HepG2 (cell line): ENCODE measurements around the gene USP30. TPM values are rescaled to one million over a fixed set of nuclear protein-coding genes. Genes with fewer than 3 reads are reported as not detected.

Experiments used
- DMAP1 ChIP-seq: IDR thresholded peaks from 2 replicates; pipeline ENCODE4 v1.6.1; 2016
- KAT2B ChIP-seq: fragments of 150-350 bp; IDR thresholded peaks from 2 replicates; pipeline ENCODE4 v1.6.1; 2014; ENCODE audit warnings: low read depth, low read length, borderline replicate concordance
- MEIS2 ChIP-seq: sonication (generic); formaldehyde crosslinking; IDR thresholded peaks from 2 replicates; pipeline ENCODE4 v1.9.0; 2021; ENCODE audit warnings: mild to moderate bottlenecking, missing genetic modification reagents
- TEAD2 ChIP-seq: sonication (generic); formaldehyde crosslinking; IDR thresholded peaks from 2 replicates; pipeline ENCODE4 v1.9.0; 2021; ENCODE audit warnings: missing genetic modification reagents
- ZNF256 ChIP-seq: sonication (generic); formaldehyde crosslinking; conservative IDR thresholded peaks from 2 replicates; pipeline ENCODE4 v1.4.0; 2020; ENCODE audit warnings: missing genetic modification reagents
- ZNF367 ChIP-seq: sonication (generic); formaldehyde crosslinking; IDR thresholded peaks from 2 replicates; pipeline ENCODE4 v1.4.0; 2020; ENCODE audit warnings: missing genetic modification reagents, borderline replicate concordance
- ZNF557 ChIP-seq: sonication (generic); formaldehyde crosslinking; IDR thresholded peaks from 2 replicates; pipeline ENCODE4 v1.4.0; 2020; ENCODE audit warnings: missing genetic modification reagents
- ZNF614 ChIP-seq: IDR thresholded peaks from 2 replicates; pipeline ENCODE4 v1.6.1; 2018; ENCODE audit warnings: missing biosample characterization, missing genetic modification reagents, inconsistent platforms, borderline replicate concordance
- ZNF619 ChIP-seq: sonication (generic); formaldehyde crosslinking; IDR thresholded peaks from 2 replicates; pipeline ENCODE4 v1.4.0; 2020; ENCODE audit warnings: mild to moderate bottlenecking, missing genetic modification reagents
- ZNF747 ChIP-seq: sonication (generic); formaldehyde crosslinking; IDR thresholded peaks from 2 replicates; pipeline ENCODE4 v1.8.1; 2023; ENCODE audit warnings: missing genetic modification reagents, mild to moderate bottlenecking, borderline replicate concordance
- ZSCAN31 ChIP-seq: sonication (generic); formaldehyde crosslinking; IDR thresholded peaks from 2 replicates; pipeline ENCODE4 v1.5.0; 2020; ENCODE audit warnings: low read depth, mild to moderate bottlenecking, missing genetic modification reagents
- polyA plus RNA-seq, 8 experiments: library from polyadenylated mRNA; depleted of rRNA in 3 of 8; stranded (reverse) in 7 of 8; unstranded in 1 of 8; fragments of >200 nt; fragmentation: Illumina TruSeq in 4 of 8; extraction: Trizol in 4 of 8; gene quantifications; 2 replicates each; pipeline versions ENCODE4 v1.2.1 to v1.2.3, GENCODE V29; 2011 to 2016; ENCODE audit warnings: low read depth in 4 of 8, missing spikeins in 1 of 8, mixed read lengths in 1 of 8; ENCODE audit not compliant: insufficient read depth in 1 of 8
- total RNA-seq, 5 experiments: library from RNA; depleted of rRNA; stranded (reverse); fragments of >200 nt; fragmentation: Illumina TruSeq; extraction: Trizol; gene quantifications; 2 replicates each; pipeline ENCODE4 v1.2.3, GENCODE V29; 2016; ENCODE audit warnings: low read depth in 1 of 5
- TF ChIP-seq, protein P1 (sequence below): sonication (generic); formaldehyde crosslinking; IDR thresholded peaks from 2 replicates; pipeline ENCODE4 v1.4.0; 2020; ENCODE audit warnings: mild to moderate bottlenecking, missing genetic modification reagents
- TF ChIP-seq, protein P2 (sequence below): sonication (generic); formaldehyde crosslinking; IDR thresholded peaks from 2 replicates; pipeline ENCODE4 v1.8.0; 2022; ENCODE audit warnings: missing genetic modification reagents, mild to moderate bottlenecking, moderate library complexity, borderline replicate concordance
- TF ChIP-seq, protein P3 (sequence below), 2 experiments: sonication (generic) in 1 of 2; formaldehyde crosslinking in 1 of 2; IDR thresholded peaks; 2 replicates each; pipeline versions ENCODE4 v1.6.1 to v1.9.0; 2014 to 2022; ENCODE audit warnings: antibody characterized with exemption in 1 of 2, borderline replicate concordance in 1 of 2, inconsistent platforms in 1 of 2, low read depth in 1 of 2, missing genetic modification reagents in 1 of 2
- TF ChIP-seq, protein P4 (sequence below): sonication (generic); formaldehyde crosslinking; IDR thresholded peaks from 2 replicates; pipeline ENCODE4 v1.4.0; 2020; ENCODE audit warnings: missing genetic modification reagents

USP30 gene
- total and polyA plus RNA-seq, 2 of the 13 experiments (the other 11 are each of a cell fraction or from before 2014, with no cell fraction given): 11.2 to 20.8 TPM

DNA sequence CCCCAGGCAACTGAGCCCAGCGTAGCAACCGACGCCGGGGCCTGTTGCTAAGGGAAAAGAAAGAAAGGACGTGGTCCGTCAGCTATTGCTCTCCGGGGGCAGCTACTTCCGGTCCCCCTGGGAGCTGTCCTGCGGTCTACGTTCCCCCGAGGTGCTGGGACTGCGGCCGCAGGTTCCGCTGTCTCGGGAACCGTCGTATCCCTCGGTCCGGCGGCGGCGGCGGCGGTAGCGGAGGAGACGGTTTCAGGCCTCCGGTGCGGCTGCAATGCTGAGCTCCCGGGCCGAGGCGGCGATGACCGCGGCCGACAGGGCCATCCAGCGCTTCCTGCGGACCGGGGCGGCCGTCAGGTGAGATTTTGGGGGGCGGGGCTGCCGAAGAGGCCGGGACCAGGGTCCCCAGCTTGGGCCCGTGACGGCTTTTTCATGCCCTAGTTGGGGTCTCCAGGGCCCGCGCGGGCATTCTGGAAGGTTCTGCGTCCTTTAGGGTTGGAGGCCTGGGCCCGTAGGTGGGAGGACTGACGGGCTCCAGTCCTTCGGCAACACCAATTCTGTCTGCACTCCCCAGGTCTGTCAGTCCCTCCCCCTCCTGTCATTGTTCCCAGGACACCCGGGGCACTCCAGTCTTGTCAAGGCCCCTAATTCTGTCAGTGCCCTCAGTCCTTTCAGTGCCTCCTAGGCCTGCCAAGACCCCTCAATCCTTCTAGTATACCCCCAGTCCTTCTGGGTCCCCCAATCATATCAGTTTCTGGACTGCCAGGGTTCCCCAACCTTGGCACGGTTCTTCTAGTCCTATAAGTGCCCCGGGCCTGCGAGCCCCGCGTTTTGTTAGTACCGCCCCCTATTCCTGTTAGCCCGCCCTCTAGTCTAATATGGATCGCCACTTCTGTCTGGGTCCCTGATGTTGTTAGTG, at the start of gene USP30 (continued):
- TF ChIP-seq, protein P1, sequence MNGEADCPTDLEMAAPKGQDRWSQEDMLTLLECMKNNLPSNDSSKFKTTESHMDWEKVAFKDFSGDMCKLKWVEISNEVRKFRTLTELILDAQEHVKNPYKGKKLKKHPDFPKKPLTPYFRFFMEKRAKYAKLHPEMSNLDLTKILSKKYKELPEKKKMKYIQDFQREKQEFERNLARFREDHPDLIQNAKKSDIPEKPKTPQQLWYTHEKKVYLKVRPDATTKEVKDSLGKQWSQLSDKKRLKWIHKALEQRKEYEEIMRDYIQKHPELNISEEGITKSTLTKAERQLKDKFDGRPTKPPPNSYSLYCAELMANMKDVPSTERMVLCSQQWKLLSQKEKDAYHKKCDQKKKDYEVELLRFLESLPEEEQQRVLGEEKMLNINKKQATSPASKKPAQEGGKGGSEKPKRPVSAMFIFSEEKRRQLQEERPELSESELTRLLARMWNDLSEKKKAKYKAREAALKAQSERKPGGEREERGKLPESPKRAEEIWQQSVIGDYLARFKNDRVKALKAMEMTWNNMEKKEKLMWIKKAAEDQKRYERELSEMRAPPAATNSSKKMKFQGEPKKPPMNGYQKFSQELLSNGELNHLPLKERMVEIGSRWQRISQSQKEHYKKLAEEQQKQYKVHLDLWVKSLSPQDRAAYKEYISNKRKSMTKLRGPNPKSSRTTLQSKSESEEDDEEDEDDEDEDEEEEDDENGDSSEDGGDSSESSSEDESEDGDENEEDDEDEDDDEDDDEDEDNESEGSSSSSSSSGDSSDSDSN: peak; percentile 92
- TF ChIP-seq ZSCAN31 (CRISPR knock-in tag) (peak; percentile 46; the same call in 1 of the 2 replicates), ZNF557 (CRISPR knock-in tag) (no peak), MEIS2 (CRISPR knock-in tag) (peak; percentile 82; the same call in 1 of the 2 replicates), ZNF747 (CRISPR knock-in tag) (no peak; the same call in 1 of the 2 replicates), ZNF619 (CRISPR knock-in tag) (no peak), TEAD2 (CRISPR knock-in tag) (no peak), ZNF256 (CRISPR knock-in tag) (no peak), ZNF367 (CRISPR knock-in tag) (no peak), ZNF614 (CRISPR knock-in tag) (peak; percentile 94; the same call in 1 of the 2 replicates), DMAP1 (CRISPR knock-in tag) (peak; percentile 94), KAT2B (no peak)
- TF ChIP-seq, protein P2, sequence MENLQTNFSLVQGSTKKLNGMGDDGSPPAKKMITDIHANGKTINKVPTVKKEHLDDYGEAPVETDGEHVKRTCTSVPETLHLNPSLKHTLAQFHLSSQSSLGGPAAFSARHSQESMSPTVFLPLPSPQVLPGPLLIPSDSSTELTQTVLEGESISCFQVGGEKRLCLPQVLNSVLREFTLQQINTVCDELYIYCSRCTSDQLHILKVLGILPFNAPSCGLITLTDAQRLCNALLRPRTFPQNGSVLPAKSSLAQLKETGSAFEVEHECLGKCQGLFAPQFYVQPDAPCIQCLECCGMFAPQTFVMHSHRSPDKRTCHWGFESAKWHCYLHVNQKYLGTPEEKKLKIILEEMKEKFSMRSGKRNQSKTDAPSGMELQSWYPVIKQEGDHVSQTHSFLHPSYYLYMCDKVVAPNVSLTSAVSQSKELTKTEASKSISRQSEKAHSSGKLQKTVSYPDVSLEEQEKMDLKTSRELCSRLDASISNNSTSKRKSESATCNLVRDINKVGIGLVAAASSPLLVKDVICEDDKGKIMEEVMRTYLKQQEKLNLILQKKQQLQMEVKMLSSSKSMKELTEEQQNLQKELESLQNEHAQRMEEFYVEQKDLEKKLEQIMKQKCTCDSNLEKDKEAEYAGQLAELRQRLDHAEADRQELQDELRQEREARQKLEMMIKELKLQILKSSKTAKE (CRISPR knock-in tag): no peak
- TF ChIP-seq, protein P3, sequence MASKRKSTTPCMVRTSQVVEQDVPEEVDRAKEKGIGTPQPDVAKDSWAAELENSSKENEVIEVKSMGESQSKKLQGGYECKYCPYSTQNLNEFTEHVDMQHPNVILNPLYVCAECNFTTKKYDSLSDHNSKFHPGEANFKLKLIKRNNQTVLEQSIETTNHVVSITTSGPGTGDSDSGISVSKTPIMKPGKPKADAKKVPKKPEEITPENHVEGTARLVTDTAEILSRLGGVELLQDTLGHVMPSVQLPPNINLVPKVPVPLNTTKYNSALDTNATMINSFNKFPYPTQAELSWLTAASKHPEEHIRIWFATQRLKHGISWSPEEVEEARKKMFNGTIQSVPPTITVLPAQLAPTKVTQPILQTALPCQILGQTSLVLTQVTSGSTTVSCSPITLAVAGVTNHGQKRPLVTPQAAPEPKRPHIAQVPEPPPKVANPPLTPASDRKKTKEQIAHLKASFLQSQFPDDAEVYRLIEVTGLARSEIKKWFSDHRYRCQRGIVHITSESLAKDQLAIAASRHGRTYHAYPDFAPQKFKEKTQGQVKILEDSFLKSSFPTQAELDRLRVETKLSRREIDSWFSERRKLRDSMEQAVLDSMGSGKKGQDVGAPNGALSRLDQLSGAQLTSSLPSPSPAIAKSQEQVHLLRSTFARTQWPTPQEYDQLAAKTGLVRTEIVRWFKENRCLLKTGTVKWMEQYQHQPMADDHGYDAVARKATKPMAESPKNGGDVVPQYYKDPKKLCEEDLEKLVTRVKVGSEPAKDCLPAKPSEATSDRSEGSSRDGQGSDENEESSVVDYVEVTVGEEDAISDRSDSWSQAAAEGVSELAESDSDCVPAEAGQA (IDR thresholded peaks at IDR 0.05; ENCODE audit: low read depth): peak; percentile 82
- TF ChIP-seq, protein P3 (CRISPR knock-in tag; IDR thresholded peaks at IDR 0.05; ENCODE audit: borderline replicate concordance): no peak; the same call in 1 of the 2 replicates
- TF ChIP-seq, protein P4, sequence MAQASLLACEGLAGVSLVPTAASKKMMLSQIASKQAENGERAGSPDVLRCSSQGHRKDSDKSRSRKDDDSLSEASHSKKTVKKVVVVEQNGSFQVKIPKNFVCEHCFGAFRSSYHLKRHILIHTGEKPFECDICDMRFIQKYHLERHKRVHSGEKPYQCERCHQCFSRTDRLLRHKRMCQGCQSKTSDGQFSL (CRISPR knock-in tag): 0 out of 2 replicates have a peak, but pooled peaks have one; percentile 30
